Thyroid gland (tissue), 4 donors: ENCODE measurements around the gene FBXO9.

Experiments used
- POLR2A ChIP-seq, 2 donors: fragments of 450-650 bp; IDR thresholded peaks; one replicate each; pipeline ENCODE4 v1.6.1; 2017; ENCODE audit warnings: antibody characterized with exemption in 2 of 2, mild to moderate bottlenecking in 2 of 2, moderate library complexity in 1 of 2
- TF ChIP-seq, protein P1 (sequence below), 6 experiments: fragments of 200-600 bp in 3 of 6; fragments of 450-650 bp in 3 of 6; sonication (generic) in 3 of 6; IDR thresholded peaks; one replicate each; pipeline ENCODE4 v1.5.1; 2016 to 2019; ENCODE audit warnings: antibody characterized with exemption in 6 of 6, mild to moderate bottlenecking in 2 of 6, inconsistent platforms in 1 of 6, moderate library complexity in 1 of 6

DNA sequence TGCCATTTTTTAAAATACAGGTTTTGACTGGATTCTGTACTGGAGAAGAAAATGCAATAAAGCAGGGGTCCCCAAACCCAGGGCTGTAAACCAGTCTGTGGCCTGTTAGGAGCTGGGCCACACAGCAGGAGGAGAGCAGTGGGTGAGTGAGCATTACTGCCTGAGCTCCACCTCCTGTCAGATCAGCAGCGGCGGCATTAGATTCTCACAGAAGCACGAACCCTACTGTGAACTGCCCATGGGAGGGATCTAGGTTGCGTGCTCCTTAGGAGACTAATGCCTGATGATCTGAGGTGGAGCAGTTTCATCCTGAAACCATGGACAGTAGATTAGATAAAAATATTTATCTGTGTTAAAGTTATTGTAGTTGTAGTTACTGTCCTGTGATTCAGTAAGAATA is 21.1 kb upstream of the FBXO9 start:
- TF ChIP-seq POLR2A (IDR thresholded peaks at IDR 0.05), result no peak
- TF ChIP-seq, protein P1, sequence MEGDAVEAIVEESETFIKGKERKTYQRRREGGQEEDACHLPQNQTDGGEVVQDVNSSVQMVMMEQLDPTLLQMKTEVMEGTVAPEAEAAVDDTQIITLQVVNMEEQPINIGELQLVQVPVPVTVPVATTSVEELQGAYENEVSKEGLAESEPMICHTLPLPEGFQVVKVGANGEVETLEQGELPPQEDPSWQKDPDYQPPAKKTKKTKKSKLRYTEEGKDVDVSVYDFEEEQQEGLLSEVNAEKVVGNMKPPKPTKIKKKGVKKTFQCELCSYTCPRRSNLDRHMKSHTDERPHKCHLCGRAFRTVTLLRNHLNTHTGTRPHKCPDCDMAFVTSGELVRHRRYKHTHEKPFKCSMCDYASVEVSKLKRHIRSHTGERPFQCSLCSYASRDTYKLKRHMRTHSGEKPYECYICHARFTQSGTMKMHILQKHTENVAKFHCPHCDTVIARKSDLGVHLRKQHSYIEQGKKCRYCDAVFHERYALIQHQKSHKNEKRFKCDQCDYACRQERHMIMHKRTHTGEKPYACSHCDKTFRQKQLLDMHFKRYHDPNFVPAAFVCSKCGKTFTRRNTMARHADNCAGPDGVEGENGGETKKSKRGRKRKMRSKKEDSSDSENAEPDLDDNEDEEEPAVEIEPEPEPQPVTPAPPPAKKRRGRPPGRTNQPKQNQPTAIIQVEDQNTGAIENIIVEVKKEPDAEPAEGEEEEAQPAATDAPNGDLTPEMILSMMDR (IDR thresholded peaks at IDR 0.05), result no peak
